Measurements from ENCODE around the gene OSBPL1A. TPM values are rescaled to one million over a fixed set of nuclear protein-coding genes. Genes with fewer than 3 reads are reported as not detected.
"Not testable (repeated sequence)": the region's sequence is repeated elsewhere in the genome, so short reads cannot be mapped to it uniquely, and the experiment has no call there.

Gene OSBPL1A
- total RNA-seq, 1 donor from 2014 or later = 18.3 TPM

GRCh38 chr18:24170360-24170759 lies 227.3 kb downstream of the OSBPL1A start:
- no peak for TF ChIP-seq CTCF (IDR thresholded peaks at IDR 0.05; ENCODE audit: insufficient read depth, low read length, poor library complexity, severe bottlenecking)
- H3K4me3 ChIP-seq (ENCODE audit: low read depth, low read length) = no peak overlapping the region
- DNase-seq (ENCODE audit: low read depth) = no peak
- H3K27me3 ChIP-seq (ENCODE audit: control insufficient read depth, insufficient read depth, low read length) = no peaks in the 10 kb centered on the region
- H3K36me3 ChIP-seq (ENCODE audit: control insufficient read depth, insufficient read depth, low read length) = no peaks in the 10 kb centered on the region

GRCh38 chr18:24168496-24168895 lies 229.1 kb downstream of the OSBPL1A start:
- no peak overlapping the region for H3K4me3 ChIP-seq (ENCODE audit: low read depth, low read length)
- no peaks in the 10 kb centered on the region for H3K27me3 ChIP-seq (ENCODE audit: control insufficient read depth, insufficient read depth, low read length)
- H3K36me3 ChIP-seq (ENCODE audit: control insufficient read depth, insufficient read depth, low read length) = no peaks in the 10 kb centered on the region
- no peak for TF ChIP-seq CTCF (IDR thresholded peaks at IDR 0.05; ENCODE audit: insufficient read depth, low read length, poor library complexity, severe bottlenecking)
- no peak for DNase-seq (ENCODE audit: low read depth)

- H3K4me3 ChIP-seq (ENCODE audit: low read depth, low read length) = no peak overlapping the region
- DNase-seq (ENCODE audit: low read depth) = no peak
- no peak for TF ChIP-seq CTCF (IDR thresholded peaks at IDR 0.05; ENCODE audit: insufficient read depth, low read length, poor library complexity, severe bottlenecking)
- no peaks in the 10 kb centered on the region for H3K36me3 ChIP-seq (ENCODE audit: control insufficient read depth, insufficient read depth, low read length)
- no peaks in the 10 kb centered on the region for H3K27me3 ChIP-seq (ENCODE audit: control insufficient read depth, insufficient read depth, low read length)
Observed at GRCh38 chr18:24161304-24161703, 236.3 kb downstream of the OSBPL1A start.

GRCh38 chr18:24160086-24160485 lies 237.5 kb downstream of the OSBPL1A start:
- Histone ChIP-seq H3K27me3 (ENCODE audit: control insufficient read depth, insufficient read depth, low read length) (no peaks in the 10 kb centered on the region), H3K4me3 (ENCODE audit: low read depth, low read length) (no peak overlapping the region), H3K36me3 (ENCODE audit: control insufficient read depth, insufficient read depth, low read length) (no peaks in the 10 kb centered on the region)
- DNase-seq (ENCODE audit: low read depth) = no peak
- TF ChIP-seq CTCF (IDR thresholded peaks at IDR 0.05; ENCODE audit: insufficient read depth, low read length, poor library complexity, severe bottlenecking) = no peak

- H3K36me3 ChIP-seq (ENCODE audit: control insufficient read depth, insufficient read depth, low read length) = no peaks in the 10 kb centered on the region
- no peak for TF ChIP-seq CTCF (IDR thresholded peaks at IDR 0.05; ENCODE audit: insufficient read depth, low read length, poor library complexity, severe bottlenecking)
- DNase-seq (ENCODE audit: low read depth) = no peak
- no peak overlapping the region for H3K4me3 ChIP-seq (ENCODE audit: low read depth, low read length)
- H3K27me3 ChIP-seq (ENCODE audit: control insufficient read depth, insufficient read depth, low read length) = no peaks in the 10 kb centered on the region
Observed at GRCh38 chr18:24157855-24158254, 239.8 kb downstream of the OSBPL1A start.

GRCh38 chr18:24153397-24153796 lies 244.2 kb downstream of the OSBPL1A start:
- H3K27me3 ChIP-seq (ENCODE audit: control insufficient read depth, insufficient read depth, low read length) = no peaks in the 10 kb centered on the region
- no peak for DNase-seq (ENCODE audit: low read depth)
- no peak overlapping the region for H3K4me3 ChIP-seq (ENCODE audit: low read depth, low read length)
- TF ChIP-seq CTCF (IDR thresholded peaks at IDR 0.05; ENCODE audit: insufficient read depth, low read length, poor library complexity, severe bottlenecking) = no peak
- no peaks in the 10 kb centered on the region for H3K36me3 ChIP-seq (ENCODE audit: control insufficient read depth, insufficient read depth, low read length)

GRCh38 chr18:24149591-24149990 lies 248.0 kb downstream of the OSBPL1A start:
- DNase-seq (ENCODE audit: low read depth); H3K4me3 ChIP-seq (ENCODE audit: low read depth, low read length); H3K36me3 ChIP-seq (ENCODE audit: control insufficient read depth, insufficient read depth, low read length); H3K27me3 ChIP-seq (ENCODE audit: control insufficient read depth, insufficient read depth, low read length): not testable (repeated sequence)

Measured in kidney epithelial cell (primary cell).